ENCODE data around the gene SAMD4B. TPM values are rescaled to one million over a fixed set of nuclear protein-coding genes. Genes with fewer than 3 reads are reported as not detected.

Gene SAMD4B
- total RNA-seq, 6 experiments from 2014 or later = 107 to 133 (median 124) TPM

DNA sequence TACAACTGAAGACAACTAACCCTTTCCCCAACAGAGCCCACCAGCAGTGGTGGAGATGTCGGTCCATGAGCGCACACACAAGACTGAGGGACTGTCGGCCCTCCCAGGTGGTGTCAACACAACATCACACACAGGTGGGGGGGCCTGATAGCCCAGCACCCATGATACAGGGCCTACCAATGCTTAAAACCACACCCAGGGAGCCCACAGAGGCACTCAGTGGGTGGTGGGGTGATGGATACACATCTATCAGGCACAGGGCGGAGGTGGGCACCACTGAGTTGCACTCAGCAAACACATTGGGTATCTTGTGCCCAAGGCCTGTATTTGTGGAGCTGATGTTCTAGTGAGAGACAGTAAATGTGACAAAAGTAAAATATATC lies 57.4 kb downstream of the SAMD4B start:
- no peak overlapping the region for H3K4me3 Mint-ChIP-seq
- H3K27ac Mint-ChIP-seq = peak overlapping the region; percentile 90
- peaks cover 12% of the 10 kb centered on the region; the same call in 1 of the 2 replicates for H3K36me3 Mint-ChIP-seq (ENCODE audit: low read depth)
- H3K4me1 Mint-ChIP-seq (ENCODE audit: low read depth) = peaks cover 57% of the 10 kb centered on the region
- peaks cover 7% of the 10 kb centered on the region for H3K27me3 Mint-ChIP-seq (ENCODE audit: insufficient read depth)
- H3K9me3 Mint-ChIP-seq = no peaks in the 10 kb centered on the region
- TF ChIP-seq, protein P1, sequence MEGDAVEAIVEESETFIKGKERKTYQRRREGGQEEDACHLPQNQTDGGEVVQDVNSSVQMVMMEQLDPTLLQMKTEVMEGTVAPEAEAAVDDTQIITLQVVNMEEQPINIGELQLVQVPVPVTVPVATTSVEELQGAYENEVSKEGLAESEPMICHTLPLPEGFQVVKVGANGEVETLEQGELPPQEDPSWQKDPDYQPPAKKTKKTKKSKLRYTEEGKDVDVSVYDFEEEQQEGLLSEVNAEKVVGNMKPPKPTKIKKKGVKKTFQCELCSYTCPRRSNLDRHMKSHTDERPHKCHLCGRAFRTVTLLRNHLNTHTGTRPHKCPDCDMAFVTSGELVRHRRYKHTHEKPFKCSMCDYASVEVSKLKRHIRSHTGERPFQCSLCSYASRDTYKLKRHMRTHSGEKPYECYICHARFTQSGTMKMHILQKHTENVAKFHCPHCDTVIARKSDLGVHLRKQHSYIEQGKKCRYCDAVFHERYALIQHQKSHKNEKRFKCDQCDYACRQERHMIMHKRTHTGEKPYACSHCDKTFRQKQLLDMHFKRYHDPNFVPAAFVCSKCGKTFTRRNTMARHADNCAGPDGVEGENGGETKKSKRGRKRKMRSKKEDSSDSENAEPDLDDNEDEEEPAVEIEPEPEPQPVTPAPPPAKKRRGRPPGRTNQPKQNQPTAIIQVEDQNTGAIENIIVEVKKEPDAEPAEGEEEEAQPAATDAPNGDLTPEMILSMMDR (IDR thresholded peaks at IDR 0.05) = no peak
- no peak for DNase-seq

DNA sequence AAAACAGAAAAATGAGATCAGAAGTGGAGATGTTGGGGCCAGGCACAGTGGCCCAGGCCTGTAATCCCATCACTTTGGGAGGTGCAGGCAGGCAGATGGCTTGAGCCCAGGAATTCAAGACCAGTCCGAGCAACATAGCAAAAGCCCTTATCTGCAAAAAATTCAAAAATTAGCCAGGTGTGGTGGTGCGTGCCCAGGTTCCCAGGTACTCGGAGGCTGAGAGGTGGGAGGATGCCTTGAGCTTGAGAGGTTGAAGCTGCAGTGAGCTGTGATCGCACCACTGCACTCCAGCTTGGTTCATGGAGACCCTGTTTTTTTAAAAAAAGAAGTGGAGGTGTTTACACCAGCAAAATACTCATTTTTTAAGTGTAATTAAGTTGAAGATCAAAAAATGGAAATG lies 57.8 kb downstream of the SAMD4B start:
- TF ChIP-seq, protein P1 (IDR thresholded peaks at IDR 0.05) = no peak
- DNase-seq = no peak
- Mint-ChIP-seq H3K9me3 (no peaks in the 10 kb centered on the region), H3K4me1 (ENCODE audit: low read depth) (peaks cover 57% of the 10 kb centered on the region), H3K36me3 (ENCODE audit: low read depth) (peaks cover 11% of the 10 kb centered on the region; the same call in 1 of the 2 replicates), H3K4me3 (no peak overlapping the region), H3K27me3 (ENCODE audit: insufficient read depth) (peaks cover 7% of the 10 kb centered on the region), H3K27ac (peak overlapping the region; percentile 90; the same call in 1 of the 2 replicates)

DNA sequence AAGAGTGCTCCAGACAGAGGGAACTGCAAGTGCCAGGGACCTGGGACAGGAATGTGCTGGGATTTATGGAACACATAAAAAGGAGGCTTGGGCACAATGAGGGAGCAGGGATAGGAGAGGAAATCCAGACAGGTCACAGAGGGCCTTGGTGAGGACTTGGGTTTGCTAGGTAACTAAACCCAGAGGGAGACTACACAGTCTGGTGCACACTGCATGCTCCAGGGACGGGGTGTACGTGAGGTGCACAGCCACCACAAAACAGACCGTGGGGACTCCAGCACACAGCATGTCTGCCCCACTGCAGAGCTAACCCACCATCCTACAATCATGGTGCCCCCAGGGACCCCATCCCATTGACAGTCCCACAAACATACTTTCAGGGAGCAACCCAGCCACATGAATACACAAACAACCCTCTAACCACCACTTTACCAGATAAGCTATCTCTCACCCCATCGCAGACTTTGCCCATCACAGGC lies 58.9 kb downstream of the SAMD4B start:
- H3K27me3 Mint-ChIP-seq (ENCODE audit: insufficient read depth) = peaks cover 7% of the 10 kb centered on the region
- H3K9me3 Mint-ChIP-seq = no peaks in the 10 kb centered on the region
- peak overlapping the region; percentile 85 for H3K4me3 Mint-ChIP-seq
- peak overlapping the region; percentile 99 for H3K27ac Mint-ChIP-seq
- H3K4me1 Mint-ChIP-seq (ENCODE audit: low read depth) = peaks cover 62% of the 10 kb centered on the region
- no peak for DNase-seq
- peaks cover 8% of the 10 kb centered on the region; the same call in 1 of the 2 replicates for H3K36me3 Mint-ChIP-seq (ENCODE audit: low read depth)
- TF ChIP-seq, protein P1 (IDR thresholded peaks at IDR 0.05) = no peak

DNA sequence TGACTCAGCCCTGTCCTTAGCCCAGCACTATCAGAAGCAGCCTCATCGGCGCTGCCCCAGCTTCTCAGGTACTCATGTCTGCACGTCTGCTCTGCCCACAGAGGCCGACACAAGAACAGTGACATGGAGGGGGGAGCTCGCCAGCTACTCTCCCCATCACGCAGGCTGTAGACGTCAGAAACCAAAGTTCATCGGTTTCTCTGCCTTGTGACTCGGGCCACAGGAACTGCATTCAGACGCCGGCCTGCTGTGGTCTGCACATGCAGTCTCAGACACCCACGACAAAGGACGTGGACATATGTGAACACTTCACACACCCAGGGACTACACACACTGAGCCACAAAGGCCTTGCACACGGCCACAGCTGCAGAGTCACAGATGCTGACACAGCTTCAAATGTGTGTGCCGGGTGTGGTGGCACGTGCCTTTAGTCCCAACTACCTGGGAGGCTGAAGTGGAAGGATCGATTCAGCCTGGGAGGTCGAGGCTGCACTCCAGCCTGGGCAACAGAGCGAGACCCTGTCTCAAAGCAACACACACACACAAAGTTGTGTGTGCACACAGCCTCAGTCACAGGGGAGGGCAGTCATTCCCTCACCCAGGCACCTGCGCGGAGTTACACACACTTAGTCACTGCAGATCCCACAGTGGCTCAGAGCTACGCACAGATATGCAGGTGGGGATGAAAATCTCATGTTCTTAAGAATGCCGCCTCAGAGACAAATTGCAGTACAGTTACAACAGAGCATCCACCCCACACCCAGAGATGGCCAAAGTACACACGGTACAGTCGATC lies 59.5 kb downstream of the SAMD4B start:
- peak overlapping the region; percentile 99 for H3K27ac Mint-ChIP-seq
- TF ChIP-seq, protein P1 (IDR thresholded peaks at IDR 0.05) = no peak
- DNase-seq = peak; percentile 64
- peaks cover 8% of the 10 kb centered on the region; the same call in 1 of the 2 replicates for H3K36me3 Mint-ChIP-seq (ENCODE audit: low read depth)
- H3K27me3 Mint-ChIP-seq (ENCODE audit: insufficient read depth) = peaks cover 8% of the 10 kb centered on the region
- 0 out of 2 replicates have a peak, but pooled peaks cover under 1% of the 10 kb centered on the region for H3K9me3 Mint-ChIP-seq
- peaks cover 66% of the 10 kb centered on the region for H3K4me1 Mint-ChIP-seq (ENCODE audit: low read depth)
- peak overlapping the region; percentile 85 for H3K4me3 Mint-ChIP-seq

DNA sequence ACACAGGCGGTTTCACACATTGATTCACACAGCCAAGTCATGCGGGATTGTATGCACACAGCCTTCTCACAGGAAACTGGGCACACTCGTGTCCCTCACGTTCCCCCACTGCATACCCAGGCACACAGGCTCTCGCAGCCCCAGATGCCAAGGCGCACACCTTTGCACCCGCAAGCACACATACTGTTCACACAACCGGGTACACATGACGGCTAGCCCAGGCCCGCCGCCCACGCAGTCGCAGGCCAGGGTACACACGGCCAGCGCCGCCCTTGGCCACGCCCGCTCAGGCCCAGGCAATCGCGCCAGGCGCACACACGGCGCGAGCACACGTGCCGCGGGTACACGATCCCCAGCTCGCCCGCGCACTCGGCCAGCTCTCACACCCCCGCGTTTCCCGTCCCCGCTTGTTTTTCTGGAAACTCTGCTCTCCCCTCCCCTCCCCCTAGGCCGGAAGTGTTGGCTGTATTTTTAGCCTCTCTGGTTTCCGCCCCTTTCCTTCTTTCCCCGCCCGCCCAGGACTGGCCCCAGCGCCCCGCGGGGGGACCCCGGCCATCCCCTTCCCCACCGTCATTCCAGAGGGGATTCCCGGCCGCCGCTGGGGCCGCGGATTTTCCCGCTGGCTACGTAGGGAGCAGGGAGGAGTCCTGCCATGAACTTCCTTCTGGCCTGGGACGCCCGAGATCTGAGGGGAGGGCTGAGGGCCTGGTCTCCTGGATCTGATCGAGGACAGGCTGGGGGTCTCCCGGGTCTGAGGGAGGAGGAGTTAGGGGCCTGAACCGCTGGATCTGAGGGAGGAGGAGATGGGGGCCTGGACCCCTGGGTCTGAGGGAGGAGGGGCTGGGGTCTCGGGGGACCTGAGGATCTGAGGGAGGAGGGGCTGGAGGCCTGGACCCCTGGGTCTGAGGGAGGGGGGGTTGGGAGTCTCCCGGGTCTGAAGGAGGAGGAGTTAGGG lies 60.4 kb downstream of the SAMD4B start:
- peak overlapping the region; percentile 99 for H3K27ac Mint-ChIP-seq
- H3K36me3 Mint-ChIP-seq (ENCODE audit: low read depth) = peaks cover 14% of the 10 kb centered on the region
- H3K9me3 Mint-ChIP-seq = peaks cover 6% of the 10 kb centered on the region; the same call in 1 of the 2 replicates
- peaks cover 17% of the 10 kb centered on the region for H3K27me3 Mint-ChIP-seq (ENCODE audit: insufficient read depth)
- DNase-seq = peak; percentile 86
- TF ChIP-seq, protein P1 (IDR thresholded peaks at IDR 0.05) = no peak
- peaks cover 58% of the 10 kb centered on the region for H3K4me1 Mint-ChIP-seq (ENCODE audit: low read depth)
- peak overlapping the region; percentile 85 for H3K4me3 Mint-ChIP-seq

Measured in HFFc6 (cell line).